NOMO-1 (cell line): ENCODE data around the gene HENMT1.
"Not testable (repeated sequence)": the region's sequence is repeated elsewhere in the genome, so short reads cannot be mapped to it uniquely, and the experiment has no call there.

Experiments used
- DNase-seq, 2 experiments: peaks; one replicate each; lab custom pipeline; 2025; ENCODE audit not compliant: unreplicated experiment in 2 of 2; lab: John Stamatoyannopoulos, UW

Gene HENMT1

DNA sequence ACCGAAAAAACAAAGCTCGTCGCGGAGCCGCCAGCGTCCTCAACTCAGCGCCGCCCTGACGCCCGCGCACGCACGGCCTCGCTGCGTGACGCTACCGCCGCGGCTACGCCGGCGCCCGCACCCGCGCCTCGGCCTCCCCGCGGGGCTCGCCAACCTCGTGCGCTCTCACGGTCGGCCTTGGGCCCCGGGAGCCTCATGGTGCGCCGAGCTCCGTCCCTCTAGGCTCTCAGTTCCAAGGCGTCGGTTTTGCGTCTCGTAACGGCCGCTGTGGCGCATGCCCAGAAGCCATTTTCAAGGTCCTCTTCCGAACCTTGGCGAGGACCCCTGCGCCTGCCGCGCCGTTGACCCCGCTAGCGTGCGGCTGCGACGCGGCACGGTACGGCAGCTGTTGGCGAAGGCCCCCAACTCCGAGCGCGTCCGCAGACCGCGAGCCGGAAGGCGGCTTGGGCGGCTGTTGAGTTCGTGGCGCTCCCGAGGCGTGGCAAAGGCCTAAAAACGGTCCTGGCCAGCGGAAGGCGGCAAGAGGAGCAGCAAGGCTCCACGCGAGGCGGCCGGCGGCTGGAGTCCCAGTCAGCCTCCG lies at the start of gene HENMT1:
HENMT1 (minus strand) TSS at position 64 of the 580 bp plus-strand sequence. CDS start 1,209 bp downstream, outside the sequence.
- peak; percentile 74 to 82 for DNase-seq

- DNase-seq, result peak in 1 of 2 experiments; percentile 19
These were observed 48.1 kb upstream of the HENMT1 start for GRCh38 chr1:108708691-108709660.

- DNase-seq, result no peak
These were observed 45.8 kb upstream of the HENMT1 start for GRCh38 chr1:108706643-108707042.

DNA sequence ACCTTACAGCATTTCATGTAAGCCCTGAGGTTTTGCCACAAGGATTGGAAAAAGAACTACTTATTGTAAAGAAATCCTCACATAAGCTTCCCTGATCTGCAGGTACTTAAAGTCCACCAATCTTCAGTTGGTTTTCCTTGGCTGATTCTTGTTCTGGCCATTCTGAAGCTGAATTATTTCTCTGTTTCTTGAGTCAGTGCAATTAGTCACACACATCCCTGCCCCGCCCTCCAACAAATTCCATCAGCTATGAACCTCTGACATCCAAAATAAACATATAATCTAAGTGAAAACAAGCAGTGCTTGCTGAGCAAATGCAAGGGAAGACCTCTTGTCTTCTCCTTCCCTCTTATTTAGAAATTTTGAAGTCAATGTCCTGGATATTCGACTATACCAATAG lies 43.6 kb upstream of the HENMT1 start:
- DNase-seq, result no peak

- peak in 1 of 2 experiments; percentile 59 for DNase-seq
These were observed 43.0 kb upstream of the HENMT1 start for GRCh38 chr1:108703939-108704338.

DNA sequence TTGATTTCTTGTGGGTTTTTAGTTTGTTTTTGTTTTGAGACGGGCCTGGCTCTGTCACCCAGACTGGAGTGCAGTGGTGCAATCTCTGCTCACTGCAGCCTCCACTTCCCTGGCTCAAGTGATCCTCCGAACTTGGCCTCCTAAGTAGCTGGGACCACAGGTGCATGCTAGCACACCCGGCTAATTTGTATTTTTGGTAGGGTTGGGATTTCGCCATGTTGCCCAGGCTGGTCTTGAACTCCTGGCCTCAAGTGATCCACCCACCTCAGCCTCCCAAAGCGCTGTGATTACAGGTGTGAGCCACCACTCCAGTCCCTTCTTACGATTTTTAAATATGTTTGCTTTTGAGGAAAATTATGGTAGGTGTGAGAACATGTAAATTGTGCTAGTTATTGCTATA lies 41.2 kb upstream of the HENMT1 start:
- DNase-seq, result not testable (repeated sequence)

GRCh38 chr1:108701176-108701849 lies 40.4 kb upstream of the HENMT1 start:
- no peak for DNase-seq

DNA sequence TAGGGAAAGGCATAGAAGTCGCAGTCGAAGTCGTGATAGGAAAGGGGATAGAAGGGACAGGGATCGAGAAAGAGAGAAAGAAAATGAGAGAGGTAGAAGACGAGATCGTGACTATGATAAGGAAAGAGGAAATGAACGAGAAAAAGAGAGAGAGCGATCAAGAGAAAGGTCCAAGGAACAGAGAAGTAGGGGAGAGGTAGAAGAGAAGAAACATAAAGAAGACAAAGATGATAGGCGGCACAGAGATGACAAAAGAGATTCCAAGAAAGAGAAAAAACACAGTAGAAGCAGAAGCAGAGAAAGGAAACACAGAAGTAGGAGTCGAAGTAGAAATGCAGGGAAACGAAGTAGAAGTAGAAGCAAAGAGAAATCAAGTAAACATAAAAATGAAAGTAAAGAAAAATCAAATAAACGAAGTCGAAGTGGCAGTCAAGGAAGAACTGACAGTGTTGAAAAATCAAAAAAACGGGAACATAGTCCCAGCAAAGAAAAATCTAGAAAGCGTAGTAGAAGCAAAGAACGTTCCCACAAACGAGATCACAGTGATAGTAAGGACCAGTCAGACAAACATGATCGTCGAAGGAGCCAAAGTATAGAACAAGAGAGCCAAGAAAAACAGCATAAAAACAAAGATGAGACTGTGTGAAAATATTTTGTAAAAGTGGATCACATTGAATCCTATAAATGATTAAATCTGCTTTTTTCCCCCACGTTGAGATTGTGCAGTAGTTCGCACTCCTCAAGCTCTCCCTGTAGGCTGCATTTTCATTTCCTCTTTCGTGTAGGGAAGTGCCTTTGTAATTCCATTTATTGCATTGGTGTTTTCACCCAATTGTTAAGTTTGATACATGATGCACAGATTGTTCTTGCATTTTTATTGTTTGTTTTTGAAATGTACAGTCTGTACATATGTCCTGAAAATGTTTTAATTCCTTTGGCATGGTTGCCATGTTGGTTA lies 38.8 kb upstream of the HENMT1 start:
- DNase-seq, result peak in 1 of 2 experiments; percentile 72

DNA sequence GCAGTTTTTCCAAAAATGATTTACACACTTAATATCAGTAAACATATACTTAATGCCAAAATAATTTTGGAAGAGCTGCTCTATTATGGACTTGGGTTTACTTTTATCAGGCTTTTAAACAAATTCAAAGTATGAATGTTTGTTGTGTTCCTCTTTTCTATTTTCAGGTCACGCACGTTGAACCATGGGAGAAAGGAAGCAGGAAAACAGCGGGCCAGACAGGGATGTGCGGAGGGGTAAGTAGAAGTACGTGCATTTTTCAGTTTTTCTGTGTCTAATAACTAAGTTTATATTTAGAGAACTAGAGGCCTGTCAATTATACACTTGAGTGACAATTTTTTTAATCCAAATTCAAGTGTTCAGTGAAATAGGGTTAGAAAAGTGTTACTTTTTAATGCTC lies 34.6 kb upstream of the HENMT1 start:
- DNase-seq, result no peak

DNA sequence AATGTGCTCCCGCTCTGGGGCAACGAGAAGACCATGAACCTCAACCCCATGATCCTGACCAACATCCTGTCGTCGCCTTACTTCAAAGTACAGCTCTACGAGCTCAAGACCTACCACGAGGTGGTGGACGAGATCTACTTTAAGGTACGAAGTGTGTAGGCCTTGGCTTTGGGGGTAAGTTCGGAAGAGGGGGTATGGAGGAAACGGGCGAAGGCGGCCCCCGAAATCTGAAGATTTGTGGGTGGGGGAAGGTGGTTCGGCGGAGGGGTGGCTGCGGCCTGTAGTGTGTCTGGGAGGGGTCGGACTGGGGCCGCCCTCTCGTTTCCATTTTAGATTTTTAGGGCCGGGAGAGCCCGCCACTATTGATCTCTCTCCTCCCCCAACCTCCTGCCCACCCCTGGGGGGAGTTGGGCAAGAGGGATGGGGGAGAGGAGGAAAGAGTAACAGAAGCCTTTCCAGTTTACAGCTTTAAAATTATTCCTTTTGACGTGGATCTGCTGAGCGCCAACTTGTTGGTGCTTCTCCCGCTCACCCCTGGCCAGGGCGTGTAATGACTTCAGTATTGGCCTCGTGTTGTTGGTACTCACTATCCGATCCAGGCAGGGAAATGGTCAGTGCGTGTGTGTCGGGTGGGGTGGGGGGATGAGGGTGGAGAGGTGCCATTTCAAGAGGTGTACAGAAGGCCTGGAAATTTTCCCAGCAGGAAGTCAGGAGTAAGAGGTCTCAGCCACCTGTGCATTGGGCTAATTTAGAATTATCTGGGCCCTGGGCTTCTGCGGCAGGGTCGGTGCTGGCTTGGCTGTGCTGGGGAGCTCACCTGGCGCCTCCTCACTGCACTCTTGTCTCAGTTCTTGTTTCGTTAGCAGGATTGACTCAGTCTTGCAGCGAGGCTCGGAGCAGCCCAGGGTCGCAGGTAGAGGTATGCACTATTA lies 32.1 kb upstream of the HENMT1 start:
- peak; percentile 57 to 69 for DNase-seq

DNA sequence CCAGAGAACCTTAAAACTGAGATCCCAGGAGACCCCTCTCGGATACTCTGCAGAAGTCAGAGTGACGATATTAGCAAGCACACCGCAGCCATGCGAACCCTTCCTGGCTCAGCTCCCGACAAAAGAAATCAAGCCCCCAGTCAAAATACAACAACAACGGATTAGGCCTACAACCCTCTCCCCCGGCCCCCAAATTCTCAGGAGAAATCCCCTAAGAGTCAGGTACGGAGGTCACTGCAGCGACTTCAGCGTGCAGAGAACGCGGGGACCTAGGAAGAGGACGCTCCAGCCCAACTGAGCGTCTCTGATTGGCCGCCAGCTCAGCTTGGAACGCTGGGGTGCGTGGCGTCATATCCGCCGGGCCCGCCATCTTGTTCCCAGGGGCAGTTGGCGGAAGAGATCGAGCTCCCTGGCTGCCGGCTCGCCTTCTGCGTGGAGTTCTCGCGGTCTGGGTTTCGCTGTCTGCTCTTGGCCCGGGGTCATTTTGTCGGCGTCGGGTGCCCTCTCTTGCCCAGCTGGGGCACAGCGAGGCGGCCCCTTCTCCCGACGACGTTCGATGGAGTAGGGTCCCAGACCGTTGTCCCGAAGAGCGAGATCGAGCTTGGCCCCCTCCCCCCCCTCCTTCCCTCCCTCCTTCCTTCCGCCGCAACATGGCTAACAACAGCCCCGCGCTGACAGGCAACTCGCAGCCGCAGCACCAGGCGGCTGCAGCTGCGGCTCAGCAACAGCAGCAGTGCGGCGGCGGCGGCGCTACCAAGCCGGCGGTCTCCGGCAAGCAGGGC lies 31.2 kb upstream of the HENMT1 start, which contains the start of gene PRPF38B:
PRPF38B (plus strand) TSS at position 369 of the 782 bp plus-strand sequence; CDS start at position 651, 282 bp downstream.
- peak; percentile 88 to 94 for DNase-seq

DNA sequence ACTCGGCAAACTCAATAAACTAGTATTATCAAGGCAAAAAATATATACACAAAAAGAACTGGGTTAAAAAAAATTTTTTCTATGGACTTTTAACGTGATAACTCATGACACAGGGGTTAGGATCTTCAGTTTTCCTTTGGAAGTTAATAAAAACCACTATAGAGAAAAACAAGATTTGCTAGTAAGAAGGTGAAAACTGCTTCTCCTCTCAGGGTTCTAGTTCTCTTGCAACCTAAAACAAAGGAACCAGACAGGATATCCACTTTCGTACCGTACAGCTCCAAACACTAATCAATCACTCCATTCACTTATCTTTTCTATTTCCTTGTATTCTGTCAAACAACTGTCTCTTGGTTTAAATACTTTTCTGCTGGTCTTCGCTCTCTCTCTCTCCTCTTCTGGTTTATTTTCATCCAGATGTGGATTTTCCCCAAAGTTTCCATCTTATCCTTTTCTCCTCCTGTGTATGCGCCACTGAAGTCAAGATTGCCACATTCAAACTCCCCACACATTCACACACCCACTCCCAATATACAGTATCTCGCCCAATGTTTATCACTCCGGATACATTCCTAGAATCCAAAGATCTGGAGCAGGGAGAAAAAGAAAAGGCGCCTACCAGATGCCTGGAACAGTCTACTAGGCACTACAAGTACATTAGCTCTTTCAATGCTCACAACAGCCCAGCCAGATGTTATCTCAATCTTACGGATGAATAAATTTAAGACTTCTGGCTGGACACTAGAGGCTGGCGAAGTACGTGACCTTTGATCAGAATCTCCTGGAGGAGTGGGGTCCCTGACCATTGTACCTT lies 30.4 kb upstream of the HENMT1 start:
- DNase-seq, result peak in 1 of 2 experiments; percentile 46

DNA sequence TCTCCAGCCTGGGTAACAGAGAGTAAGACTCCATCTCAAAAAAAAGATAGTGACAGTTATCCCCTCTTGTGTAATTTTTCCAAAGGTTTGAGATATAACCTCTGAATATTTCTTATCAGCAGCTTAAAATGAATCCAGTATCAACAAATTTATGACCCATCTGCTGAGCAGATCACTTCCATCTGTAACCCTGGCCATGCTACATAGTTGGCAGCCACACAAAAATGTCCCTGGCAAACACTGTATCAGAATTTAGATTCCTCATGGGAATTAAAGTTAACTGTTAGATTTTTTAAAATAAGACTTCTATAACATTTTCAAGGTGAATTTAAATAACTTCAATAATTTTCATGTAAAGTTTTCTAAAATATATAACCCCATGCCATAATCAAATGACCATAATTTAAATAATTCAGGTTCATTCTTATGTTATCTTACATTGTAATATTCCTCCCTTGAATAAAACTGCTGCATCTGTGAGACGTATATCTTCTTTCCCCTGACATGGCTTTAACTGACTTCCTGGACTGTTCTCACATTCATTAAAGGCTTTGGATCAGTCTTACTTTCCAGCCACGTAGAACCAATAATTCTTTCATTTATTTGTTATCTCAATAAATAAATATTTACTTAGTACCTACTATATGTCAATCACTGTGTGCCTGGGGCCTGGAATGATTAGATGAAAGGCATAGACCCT lies 25.9 kb upstream of the HENMT1 start:
- DNase-seq, result no peak

DNA sequence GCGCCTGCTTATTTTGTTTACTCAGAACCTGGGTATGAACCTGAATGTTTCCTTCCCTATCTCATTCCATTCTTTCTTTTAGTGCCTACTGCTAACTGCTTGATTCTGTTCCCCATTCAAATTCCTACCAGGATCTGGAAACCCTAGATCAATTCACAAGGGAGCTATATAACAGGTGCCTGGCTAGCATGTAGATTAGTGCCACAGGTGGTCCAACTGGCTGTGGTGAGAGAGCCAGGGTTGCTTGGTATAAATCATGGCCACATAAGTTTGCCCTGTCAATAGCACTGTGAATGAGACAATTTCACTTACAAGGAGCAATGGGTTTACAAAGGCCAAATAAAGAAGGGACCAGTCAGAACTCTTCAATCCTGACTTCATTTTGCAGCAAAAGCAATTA lies 24.6 kb upstream of the HENMT1 start:
- DNase-seq, result no peak

DNA sequence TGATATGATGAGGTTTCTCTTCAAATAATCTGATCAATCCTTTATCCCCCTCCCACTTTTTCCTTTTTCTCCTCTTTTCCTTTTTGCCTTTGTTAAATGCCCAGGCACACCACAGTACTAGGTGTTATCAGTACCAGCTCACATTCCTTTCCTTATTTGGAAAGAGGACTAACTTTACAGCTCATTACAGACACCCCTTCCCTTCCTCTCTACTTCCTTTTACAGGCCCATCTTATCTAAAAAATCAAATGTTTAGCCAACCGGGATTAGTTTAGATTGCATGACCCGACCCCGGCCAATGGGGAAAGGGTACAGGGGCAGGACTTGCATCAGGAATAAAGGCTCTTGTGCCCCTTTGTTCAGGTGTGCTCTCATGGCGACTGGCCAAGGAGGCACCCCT lies 20.8 kb upstream of the HENMT1 start:
- DNase-seq, result not testable (repeated sequence)

DNA sequence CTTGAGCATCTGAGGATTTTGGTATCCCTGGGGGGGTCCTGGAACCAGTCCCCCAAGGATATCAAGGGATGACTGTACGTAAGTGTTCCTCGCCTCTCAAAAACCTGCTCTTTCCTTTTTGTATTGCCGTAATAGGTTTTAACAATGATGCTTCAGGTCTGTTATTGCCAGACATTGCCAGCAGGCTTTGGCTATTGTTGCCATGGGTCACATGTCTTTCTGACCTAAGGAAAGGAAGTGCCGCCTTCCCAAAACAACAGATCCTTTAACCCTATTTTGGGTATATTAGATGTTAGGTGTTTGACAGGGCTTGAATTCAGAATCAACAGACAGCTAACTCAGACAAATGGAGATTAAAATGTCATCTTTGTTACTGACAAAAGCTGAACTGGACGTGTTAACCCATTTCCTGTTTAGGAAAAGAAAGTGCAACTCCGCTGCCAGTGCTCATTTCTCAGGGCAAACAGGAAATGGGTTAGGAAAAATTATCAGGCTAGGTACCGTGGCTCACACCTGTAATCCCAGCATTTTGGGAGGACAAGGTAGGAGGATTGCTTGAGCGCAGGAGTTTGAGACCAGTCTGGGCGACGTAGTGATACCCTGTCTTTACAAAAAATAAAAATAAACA lies 18.8 kb upstream of the HENMT1 start:
- DNase-seq, result no peak
